ENCODE results near the gene TMPRSS3.

The TMPRSS3 gene

DNA sequence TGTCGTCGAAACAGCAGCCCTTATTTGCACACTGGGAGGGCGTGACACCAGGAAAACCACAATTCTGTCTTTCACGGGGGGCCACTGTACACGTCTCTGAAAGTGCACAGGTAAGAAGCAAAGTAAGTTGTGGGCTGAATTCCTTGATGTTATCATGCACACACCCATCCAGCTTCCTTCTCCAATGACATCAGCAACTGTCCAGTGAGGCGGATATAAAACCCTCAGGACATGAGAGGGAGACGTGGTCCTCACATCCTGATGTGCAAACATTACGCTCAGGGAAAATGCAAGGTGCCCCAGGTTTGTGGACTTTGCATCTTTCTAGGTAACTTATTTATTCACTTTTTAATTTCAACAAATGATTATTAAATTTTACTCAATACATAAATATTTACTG, 32.5 kb downstream of the TMPRSS3 start:
- TF ChIP-seq, protein P1, sequence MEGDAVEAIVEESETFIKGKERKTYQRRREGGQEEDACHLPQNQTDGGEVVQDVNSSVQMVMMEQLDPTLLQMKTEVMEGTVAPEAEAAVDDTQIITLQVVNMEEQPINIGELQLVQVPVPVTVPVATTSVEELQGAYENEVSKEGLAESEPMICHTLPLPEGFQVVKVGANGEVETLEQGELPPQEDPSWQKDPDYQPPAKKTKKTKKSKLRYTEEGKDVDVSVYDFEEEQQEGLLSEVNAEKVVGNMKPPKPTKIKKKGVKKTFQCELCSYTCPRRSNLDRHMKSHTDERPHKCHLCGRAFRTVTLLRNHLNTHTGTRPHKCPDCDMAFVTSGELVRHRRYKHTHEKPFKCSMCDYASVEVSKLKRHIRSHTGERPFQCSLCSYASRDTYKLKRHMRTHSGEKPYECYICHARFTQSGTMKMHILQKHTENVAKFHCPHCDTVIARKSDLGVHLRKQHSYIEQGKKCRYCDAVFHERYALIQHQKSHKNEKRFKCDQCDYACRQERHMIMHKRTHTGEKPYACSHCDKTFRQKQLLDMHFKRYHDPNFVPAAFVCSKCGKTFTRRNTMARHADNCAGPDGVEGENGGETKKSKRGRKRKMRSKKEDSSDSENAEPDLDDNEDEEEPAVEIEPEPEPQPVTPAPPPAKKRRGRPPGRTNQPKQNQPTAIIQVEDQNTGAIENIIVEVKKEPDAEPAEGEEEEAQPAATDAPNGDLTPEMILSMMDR (IDR thresholded peaks at IDR 0.05; ENCODE audit: low read depth, low read length), result no peak
- no peak overlapping the region for H3K4me3 ChIP-seq (ENCODE audit: low read depth, low read length)

DNA sequence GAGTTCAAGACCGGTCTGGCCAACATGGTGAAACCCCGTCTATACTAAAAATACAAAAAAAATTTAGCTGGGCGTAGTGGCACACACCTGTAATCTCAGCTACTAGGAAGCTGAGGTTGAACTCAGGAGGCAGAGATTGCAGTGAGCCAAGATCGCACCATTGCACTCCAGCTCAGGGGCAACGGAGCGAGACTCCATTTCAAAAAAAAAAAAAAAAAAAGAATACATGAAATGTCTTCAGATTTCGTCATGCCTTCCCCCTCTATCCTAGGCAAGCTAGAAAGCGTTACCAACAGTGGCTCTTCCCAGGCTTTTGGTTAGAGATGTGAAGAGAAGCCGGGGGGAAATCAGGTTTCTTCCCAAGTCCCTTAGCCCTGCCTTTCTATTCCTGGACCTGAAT, 33.2 kb downstream of the TMPRSS3 start:
- TF ChIP-seq, protein P1 (IDR thresholded peaks at IDR 0.05; ENCODE audit: low read depth, low read length), result no peak
- no peak overlapping the region for H3K4me3 ChIP-seq (ENCODE audit: low read depth, low read length)

GRCh38 chr21:42362198-42362597, 33.7 kb downstream of the TMPRSS3 start:
- TF ChIP-seq, protein P1 (IDR thresholded peaks at IDR 0.05; ENCODE audit: low read depth, low read length), result no peak
- no peak overlapping the region for H3K4me3 ChIP-seq (ENCODE audit: low read depth, low read length)

- TF ChIP-seq, protein P1 (IDR thresholded peaks at IDR 0.05; ENCODE audit: low read depth, low read length), result no peak
- no peak overlapping the region for H3K4me3 ChIP-seq (ENCODE audit: low read depth, low read length)
Observed at GRCh38 chr21:42361286-42361685, 34.6 kb downstream of the TMPRSS3 start.

- H3K4me3 ChIP-seq (ENCODE audit: low read depth, low read length), result no peak overlapping the region
- TF ChIP-seq, protein P1 (IDR thresholded peaks at IDR 0.05; ENCODE audit: low read depth, low read length), result no peak
Observed at GRCh38 chr21:42360317-42360716, 35.5 kb downstream of the TMPRSS3 start.

DNA sequence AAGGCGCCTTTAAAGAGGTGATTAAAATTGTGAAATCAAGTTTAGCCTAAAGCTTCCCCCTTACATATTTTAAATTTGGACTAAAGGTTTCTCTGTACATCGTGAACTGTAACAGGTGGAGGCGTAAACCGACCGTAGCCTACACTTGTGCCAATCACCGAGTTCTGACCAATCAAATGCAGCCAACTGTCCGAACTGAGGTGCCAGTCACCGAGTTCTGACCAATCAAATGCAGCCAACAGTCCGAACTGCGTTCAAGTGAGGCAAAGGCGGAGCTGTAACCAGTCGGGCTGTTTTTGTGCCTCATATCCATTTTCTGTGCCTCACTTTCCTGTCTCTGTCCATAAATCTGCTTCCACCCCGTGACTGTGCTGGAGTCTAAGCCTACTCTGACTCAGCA, 36.9 kb downstream of the TMPRSS3 start:
- H3K4me3 ChIP-seq (ENCODE audit: low read depth, low read length), result no peak overlapping the region
- TF ChIP-seq, protein P1 (IDR thresholded peaks at IDR 0.05; ENCODE audit: low read depth, low read length), result no peak

DNA sequence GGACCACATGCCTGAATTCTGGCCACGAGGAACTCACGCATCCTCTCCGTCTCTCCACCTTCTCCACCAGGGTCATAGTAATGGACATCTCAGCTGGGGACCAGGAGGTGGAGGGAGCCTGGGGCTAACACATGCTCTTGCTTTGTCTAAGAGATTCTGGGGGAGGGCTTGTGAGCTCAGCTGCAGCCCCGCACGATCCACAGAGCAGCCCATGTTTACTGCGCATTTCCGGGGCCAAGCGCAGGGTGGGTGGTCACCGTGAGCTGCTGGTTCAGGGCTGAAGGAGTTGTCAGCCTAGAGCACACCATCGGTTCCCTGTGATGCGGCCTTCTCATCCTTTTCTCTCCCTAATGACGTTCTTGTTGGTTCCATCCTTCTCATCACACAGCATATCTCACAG, 37.6 kb downstream of the TMPRSS3 start:
- H3K4me3 ChIP-seq (ENCODE audit: low read depth, low read length), result no peak overlapping the region
- TF ChIP-seq, protein P1 (IDR thresholded peaks at IDR 0.05; ENCODE audit: low read depth, low read length), result no peak

Measured in WI38 (cell line).